Frontal cortex (tissue), 4 donors: Measurements from ENCODE around the gene TNFSF11. TPM values are rescaled to one million over a fixed set of nuclear protein-coding genes. Genes with fewer than 3 reads are reported as not detected.

Experiments used
- DNase-seq, 2 donors: peaks; one replicate each; pipeline ENCODE4 v3.0.0; 2012; ENCODE audit warnings: low spot score in 2 of 2
- FAIRE-seq: peaks from 2 replicates; lab custom pipeline; 2012; peaks lifted over from hg19 to GRCh38; lab: Jason Lieb, UNC
- total RNA-seq: library from RNA; depleted of rRNA; stranded (reverse); fragments of >200 nt; gene quantifications from one replicate; pipeline ENCODE4 v1.2.3, GENCODE V29; 2014
- donor health status: control.
- donor health status: control.
- donor health status: control.

Gene TNFSF11
- 0.41 TPM for total RNA-seq

GRCh38 chr13:42574011-42574410, at the start of gene TNFSF11:
TSS of gene TNFSF11 (plus strand) at chr13:42574152. CDS start at chr13:42574304, 152 bp downstream.
- FAIRE-seq: no peak
- no peak for DNase-seq

GRCh38 chr13:42524487-42525034, 49.4 kb upstream of the TNFSF11 start:
- no peak for FAIRE-seq
- DNase-seq: no peak

GRCh38 chr13:42525035-42525504, 48.9 kb upstream of the TNFSF11 start:
- no peak for DNase-seq
- FAIRE-seq: no peak

GRCh38 chr13:42526276-42526675, 47.7 kb upstream of the TNFSF11 start:
- FAIRE-seq (no peak), DNase-seq (no peak)

GRCh38 chr13:42526804-42527203, 47.1 kb upstream of the TNFSF11 start:
- DNase-seq (no peak), FAIRE-seq (no peak)

- FAIRE-seq (no peak), DNase-seq (no peak)
Observed at GRCh38 chr13:42532561-42533335, 41.2 kb upstream of the TNFSF11 start.

GRCh38 chr13:42533336-42533591, 40.7 kb upstream of the TNFSF11 start:
- FAIRE-seq: no peak

GRCh38 chr13:42534785-42535184, 39.2 kb upstream of the TNFSF11 start:
- no peak for DNase-seq
- no peak for FAIRE-seq

More at GRCh38 chr13:42533336-42533591, 40.7 kb upstream of the TNFSF11 start:
- no peak for DNase-seq

GRCh38 chr13:42538996-42539395, 35.0 kb upstream of the TNFSF11 start:
- FAIRE-seq (no peak), DNase-seq (no peak)

GRCh38 chr13:42539670-42540069, 34.3 kb upstream of the TNFSF11 start:
- FAIRE-seq (no peak), DNase-seq (no peak)

- DNase-seq (no peak), FAIRE-seq (no peak)
Observed at GRCh38 chr13:42543215-42543797, 30.6 kb upstream of the TNFSF11 start.

GRCh38 chr13:42544246-42544926, 29.6 kb upstream of the TNFSF11 start:
- FAIRE-seq (no peak), DNase-seq (no peak)

- FAIRE-seq: no peak
- DNase-seq: no peak
Observed at GRCh38 chr13:42545842-42546241, 28.1 kb upstream of the TNFSF11 start.

- FAIRE-seq: no peak
- no peak for DNase-seq
Observed at GRCh38 chr13:42547612-42548011, 26.3 kb upstream of the TNFSF11 start.

GRCh38 chr13:42548731-42549551, 25.0 kb upstream of the TNFSF11 start:
- peak in 1 of 2 donors; percentile 5 for DNase-seq

GRCh38 chr13:42549552-42549936, 24.4 kb upstream of the TNFSF11 start:
- FAIRE-seq: no peak
- no peak for DNase-seq

More at GRCh38 chr13:42548731-42549551, 25.0 kb upstream of the TNFSF11 start:
- no peak for FAIRE-seq

- FAIRE-seq (no peak), DNase-seq (no peak)
Observed at GRCh38 chr13:42551611-42552010, 22.3 kb upstream of the TNFSF11 start.

GRCh38 chr13:42553098-42554046, 20.6 kb upstream of the TNFSF11 start:
- DNase-seq (no peak), FAIRE-seq (no peak)

GRCh38 chr13:42559057-42559456, 14.9 kb upstream of the TNFSF11 start:
- FAIRE-seq (no peak), DNase-seq (no peak)
